ENCODE data around the gene AQR. TPM values are rescaled to one million over a fixed set of nuclear protein-coding genes. Genes with fewer than 3 reads are reported as not detected.

AQR gene
- total and polyA plus RNA-seq, 2 experiments from 2014 or later, result 42.3 to 67.3 TPM

DNA sequence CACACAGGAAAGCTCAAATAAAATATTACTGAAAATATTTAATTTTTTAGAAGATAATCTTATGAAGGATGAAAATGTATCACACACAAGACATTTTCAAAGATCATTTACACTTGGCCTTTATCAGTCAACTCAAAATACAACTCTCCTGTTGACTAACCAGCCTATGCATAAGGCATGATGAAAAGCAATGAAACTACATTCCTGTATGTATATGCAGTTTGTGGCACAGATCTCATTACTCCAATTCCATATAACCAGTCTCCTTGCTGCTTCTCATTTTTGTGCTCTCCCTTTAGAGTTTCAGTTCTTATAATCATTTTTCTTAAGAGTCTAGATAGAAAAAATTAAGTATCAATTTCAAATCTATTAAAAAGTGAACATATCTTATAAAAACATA is 25.8 kb downstream of the AQR start:
- Histone ChIP-seq H4K20me1 (replicated peaks; ENCODE audit: insufficient read depth) (no peaks in the 10 kb centered on the region; the same call in 1 of the 2 replicates), H3K27me3 (ENCODE audit: insufficient read depth) (no peaks in the 10 kb centered on the region), H3K36me3 (ENCODE audit: insufficient read depth) (peaks cover 42% of the 10 kb centered on the region), H3K79me2 (replicated peaks; ENCODE audit: insufficient read depth) (no peaks in the 10 kb centered on the region), H3K9me2 (ENCODE audit: insufficient read depth) (no peaks in the 10 kb centered on the region), H2AFZ (no peak overlapping the region), H3K4me1 (ENCODE audit: insufficient read depth) (no peaks in the 10 kb centered on the region), H3F3A (replicated peaks; ENCODE audit: low read depth) (no peaks in the 10 kb centered on the region), H3K27ac (ENCODE audit: low read depth) (no peak overlapping the region), H3K4me3 (no peak overlapping the region), H3K4me2 (no peak overlapping the region)
- DNase-seq (ENCODE audit: low spot score) (no peak), ATAC-seq (no peak)
- no peak overlapping the region for H3K4me3 Mint-ChIP-seq
- H3K27me3 Mint-ChIP-seq (ENCODE audit: insufficient read depth, low read depth, poor library complexity), result peaks cover 1% of the 10 kb centered on the region
- H3K27ac Mint-ChIP-seq, result no peak overlapping the region
- TF ChIP-seq, protein P1, sequence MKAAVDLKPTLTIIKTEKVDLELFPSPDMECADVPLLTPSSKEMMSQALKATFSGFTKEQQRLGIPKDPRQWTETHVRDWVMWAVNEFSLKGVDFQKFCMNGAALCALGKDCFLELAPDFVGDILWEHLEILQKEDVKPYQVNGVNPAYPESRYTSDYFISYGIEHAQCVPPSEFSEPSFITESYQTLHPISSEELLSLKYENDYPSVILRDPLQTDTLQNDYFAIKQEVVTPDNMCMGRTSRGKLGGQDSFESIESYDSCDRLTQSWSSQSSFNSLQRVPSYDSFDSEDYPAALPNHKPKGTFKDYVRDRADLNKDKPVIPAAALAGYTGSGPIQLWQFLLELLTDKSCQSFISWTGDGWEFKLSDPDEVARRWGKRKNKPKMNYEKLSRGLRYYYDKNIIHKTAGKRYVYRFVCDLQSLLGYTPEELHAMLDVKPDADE (IDR thresholded peaks at IDR 0.05), result no peak
- TF ChIP-seq, protein P2, sequence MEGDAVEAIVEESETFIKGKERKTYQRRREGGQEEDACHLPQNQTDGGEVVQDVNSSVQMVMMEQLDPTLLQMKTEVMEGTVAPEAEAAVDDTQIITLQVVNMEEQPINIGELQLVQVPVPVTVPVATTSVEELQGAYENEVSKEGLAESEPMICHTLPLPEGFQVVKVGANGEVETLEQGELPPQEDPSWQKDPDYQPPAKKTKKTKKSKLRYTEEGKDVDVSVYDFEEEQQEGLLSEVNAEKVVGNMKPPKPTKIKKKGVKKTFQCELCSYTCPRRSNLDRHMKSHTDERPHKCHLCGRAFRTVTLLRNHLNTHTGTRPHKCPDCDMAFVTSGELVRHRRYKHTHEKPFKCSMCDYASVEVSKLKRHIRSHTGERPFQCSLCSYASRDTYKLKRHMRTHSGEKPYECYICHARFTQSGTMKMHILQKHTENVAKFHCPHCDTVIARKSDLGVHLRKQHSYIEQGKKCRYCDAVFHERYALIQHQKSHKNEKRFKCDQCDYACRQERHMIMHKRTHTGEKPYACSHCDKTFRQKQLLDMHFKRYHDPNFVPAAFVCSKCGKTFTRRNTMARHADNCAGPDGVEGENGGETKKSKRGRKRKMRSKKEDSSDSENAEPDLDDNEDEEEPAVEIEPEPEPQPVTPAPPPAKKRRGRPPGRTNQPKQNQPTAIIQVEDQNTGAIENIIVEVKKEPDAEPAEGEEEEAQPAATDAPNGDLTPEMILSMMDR (conservative IDR thresholded peaks at IDR 0.05; ENCODE audit: low read depth in 2 of 2), result no peak
- TF ChIP-seq JUNB (IDR thresholded peaks at IDR 0.05; ENCODE audit: unreplicated experiment) (no peak), NANOG (IDR thresholded peaks at IDR 0.05; ENCODE audit: borderline replicate concordance) (no peak), POLR2AphosphoS5 (IDR thresholded peaks at IDR 0.05; ENCODE audit: low read depth) (no peak), CREB1 (CRISPR knock-in tag; IDR thresholded peaks at IDR 0.05; ENCODE audit: low read depth) (no peak), EZH2phosphoT487 (IDR thresholded peaks at IDR 0.05; ENCODE audit: unreplicated experiment) (no peak), ZNF114 (CRISPR knock-in tag; IDR thresholded peaks at IDR 0.05) (no peak), STAT1 (IDR thresholded peaks at IDR 0.05; ENCODE audit: unreplicated experiment) (no peak), ZNF331 (CRISPR knock-in tag; IDR thresholded peaks at IDR 0.05; ENCODE audit: low read depth) (no peak), EZH2 (IDR thresholded peaks at IDR 0.05; ENCODE audit: low read depth, unreplicated experiment) (no peak)
- TF ChIP-seq, protein P3, sequence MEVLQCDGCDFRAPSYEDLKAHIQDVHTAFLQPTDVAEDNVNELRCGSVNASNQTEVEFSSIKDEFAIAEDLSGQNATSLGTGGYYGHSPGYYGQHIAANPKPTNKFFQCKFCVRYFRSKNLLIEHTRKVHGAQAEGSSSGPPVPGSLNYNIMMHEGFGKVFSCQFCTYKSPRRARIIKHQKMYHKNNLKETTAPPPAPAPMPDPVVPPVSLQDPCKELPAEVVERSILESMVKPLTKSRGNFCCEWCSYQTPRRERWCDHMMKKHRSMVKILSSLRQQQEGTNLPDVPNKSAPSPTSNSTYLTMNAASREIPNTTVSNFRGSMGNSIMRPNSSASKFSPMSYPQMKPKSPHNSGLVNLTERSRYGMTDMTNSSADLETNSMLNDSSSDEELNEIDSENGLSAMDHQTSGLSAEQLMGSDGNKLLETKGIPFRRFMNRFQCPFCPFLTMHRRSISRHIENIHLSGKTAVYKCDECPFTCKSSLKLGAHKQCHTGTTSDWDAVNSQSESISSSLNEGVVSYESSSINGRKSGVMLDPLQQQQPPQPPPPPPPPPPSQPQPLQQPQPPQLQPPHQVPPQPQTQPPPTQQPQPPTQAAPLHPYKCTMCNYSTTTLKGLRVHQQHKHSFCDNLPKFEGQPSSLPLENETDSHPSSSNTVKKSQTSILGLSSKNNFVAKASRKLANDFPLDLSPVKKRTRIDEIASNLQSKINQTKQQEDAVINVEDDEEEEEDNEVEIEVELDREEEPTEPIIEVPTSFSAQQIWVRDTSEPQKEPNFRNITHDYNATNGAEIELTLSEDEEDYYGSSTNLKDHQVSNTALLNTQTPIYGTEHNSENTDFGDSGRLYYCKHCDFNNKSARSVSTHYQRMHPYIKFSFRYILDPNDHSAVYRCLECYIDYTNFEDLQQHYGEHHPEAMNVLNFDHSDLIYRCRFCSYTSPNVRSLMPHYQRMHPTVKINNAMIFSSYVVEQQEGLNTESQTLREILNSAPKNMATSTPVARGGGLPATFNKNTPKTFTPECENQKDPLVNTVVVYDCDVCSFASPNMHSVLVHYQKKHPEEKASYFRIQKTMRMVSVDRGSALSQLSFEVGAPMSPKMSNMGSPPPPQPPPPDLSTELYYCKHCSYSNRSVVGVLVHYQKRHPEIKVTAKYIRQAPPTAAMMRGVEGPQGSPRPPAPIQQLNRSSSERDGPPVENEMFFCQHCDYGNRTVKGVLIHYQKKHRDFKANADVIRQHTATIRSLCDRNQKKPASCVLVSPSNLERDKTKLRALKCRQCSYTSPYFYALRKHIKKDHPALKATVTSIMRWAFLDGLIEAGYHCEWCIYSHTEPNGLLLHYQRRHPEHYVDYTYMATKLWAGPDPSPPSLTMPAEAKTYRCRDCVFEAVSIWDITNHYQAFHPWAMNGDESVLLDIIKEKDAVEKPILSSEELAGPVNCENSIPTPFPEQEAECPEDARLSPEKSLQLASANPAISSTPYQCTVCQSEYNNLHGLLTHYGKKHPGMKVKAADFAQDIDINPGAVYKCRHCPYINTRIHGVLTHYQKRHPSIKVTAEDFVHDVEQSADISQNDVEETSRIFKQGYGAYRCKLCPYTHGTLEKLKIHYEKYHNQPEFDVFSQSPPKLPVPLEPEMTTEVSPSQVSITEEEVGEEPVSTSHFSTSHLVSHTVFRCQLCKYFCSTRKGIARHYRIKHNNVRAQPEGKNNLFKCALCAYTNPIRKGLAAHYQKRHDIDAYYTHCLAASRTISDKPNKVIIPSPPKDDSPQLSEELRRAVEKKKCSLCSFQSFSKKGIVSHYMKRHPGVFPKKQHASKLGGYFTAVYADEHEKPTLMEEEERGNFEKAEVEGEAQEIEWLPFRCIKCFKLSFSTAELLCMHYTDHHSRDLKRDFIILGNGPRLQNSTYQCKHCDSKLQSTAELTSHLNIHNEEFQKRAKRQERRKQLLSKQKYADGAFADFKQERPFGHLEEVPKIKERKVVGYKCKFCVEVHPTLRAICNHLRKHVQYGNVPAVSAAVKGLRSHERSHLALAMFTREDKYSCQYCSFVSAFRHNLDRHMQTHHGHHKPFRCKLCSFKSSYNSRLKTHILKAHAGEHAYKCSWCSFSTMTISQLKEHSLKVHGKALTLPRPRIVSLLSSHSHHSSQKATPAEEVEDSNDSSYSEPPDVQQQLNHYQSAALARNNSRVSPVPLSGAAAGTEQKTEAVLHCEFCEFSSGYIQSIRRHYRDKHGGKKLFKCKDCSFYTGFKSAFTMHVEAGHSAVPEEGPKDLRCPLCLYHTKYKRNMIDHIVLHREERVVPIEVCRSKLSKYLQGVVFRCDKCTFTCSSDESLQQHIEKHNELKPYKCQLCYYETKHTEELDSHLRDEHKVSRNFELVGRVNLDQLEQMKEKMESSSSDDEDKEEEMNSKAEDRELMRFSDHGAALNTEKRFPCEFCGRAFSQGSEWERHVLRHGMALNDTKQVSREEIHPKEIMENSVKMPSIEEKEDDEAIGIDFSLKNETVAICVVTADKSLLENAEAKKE (CRISPR knock-in tag; IDR thresholded peaks at IDR 0.05), result no peak
- TF ChIP-seq, protein P4, sequence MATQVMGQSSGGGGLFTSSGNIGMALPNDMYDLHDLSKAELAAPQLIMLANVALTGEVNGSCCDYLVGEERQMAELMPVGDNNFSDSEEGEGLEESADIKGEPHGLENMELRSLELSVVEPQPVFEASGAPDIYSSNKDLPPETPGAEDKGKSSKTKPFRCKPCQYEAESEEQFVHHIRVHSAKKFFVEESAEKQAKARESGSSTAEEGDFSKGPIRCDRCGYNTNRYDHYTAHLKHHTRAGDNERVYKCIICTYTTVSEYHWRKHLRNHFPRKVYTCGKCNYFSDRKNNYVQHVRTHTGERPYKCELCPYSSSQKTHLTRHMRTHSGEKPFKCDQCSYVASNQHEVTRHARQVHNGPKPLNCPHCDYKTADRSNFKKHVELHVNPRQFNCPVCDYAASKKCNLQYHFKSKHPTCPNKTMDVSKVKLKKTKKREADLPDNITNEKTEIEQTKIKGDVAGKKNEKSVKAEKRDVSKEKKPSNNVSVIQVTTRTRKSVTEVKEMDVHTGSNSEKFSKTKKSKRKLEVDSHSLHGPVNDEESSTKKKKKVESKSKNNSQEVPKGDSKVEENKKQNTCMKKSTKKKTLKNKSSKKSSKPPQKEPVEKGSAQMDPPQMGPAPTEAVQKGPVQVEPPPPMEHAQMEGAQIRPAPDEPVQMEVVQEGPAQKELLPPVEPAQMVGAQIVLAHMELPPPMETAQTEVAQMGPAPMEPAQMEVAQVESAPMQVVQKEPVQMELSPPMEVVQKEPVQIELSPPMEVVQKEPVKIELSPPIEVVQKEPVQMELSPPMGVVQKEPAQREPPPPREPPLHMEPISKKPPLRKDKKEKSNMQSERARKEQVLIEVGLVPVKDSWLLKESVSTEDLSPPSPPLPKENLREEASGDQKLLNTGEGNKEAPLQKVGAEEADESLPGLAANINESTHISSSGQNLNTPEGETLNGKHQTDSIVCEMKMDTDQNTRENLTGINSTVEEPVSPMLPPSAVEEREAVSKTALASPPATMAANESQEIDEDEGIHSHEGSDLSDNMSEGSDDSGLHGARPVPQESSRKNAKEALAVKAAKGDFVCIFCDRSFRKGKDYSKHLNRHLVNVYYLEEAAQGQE (IDR thresholded peaks at IDR 0.05; ENCODE audit: unreplicated experiment), result no peak
- peaks cover 43% of the 10 kb centered on the region for H3K36me3 Mint-ChIP-seq (ENCODE audit: low read depth)
- no peaks in the 10 kb centered on the region for H3K4me1 Mint-ChIP-seq
- no peaks in the 10 kb centered on the region; the same call in 2 of the 3 replicates for H3K9me3 Mint-ChIP-seq

Measured in GM23338 (cell line).